ENCODE data around the gene FADS1. TPM values are rescaled to one million over a fixed set of nuclear protein-coding genes. Genes with fewer than 3 reads are reported as not detected.

FADS1 gene
- total RNA-seq, 2 donors from 2014 or later, result 3.2 to 5.1 TPM

GRCh38 chr11:61828629-61829407 lies 12.0 kb upstream of the FADS1 start:
- intact Hi-C loops (cut with DNase I, micrococcal nuclease), result no loop called here
- peak; percentile 18 for ATAC-seq
- DNase-seq, result peak in 1 of 2 donors; percentile 17

- no peak for DNase-seq
- intact Hi-C loops (cut with DNase I, micrococcal nuclease), result no loop called here
- no peak for ATAC-seq
These were observed 11.5 kb upstream of the FADS1 start for GRCh38 chr11:61828379-61828628.

- DNase-seq (peak; percentile 72 to 75), ATAC-seq (peak; percentile 70)
- intact Hi-C loops (cut with DNase I, micrococcal nuclease), result no loop called here
These were observed 11.0 kb upstream of the FADS1 start, which contains the start of gene FADS2 for GRCh38 chr11:61827571-61828378. FADS2 (plus strand) TSS chr11:61828300; CDS start chr11:61828391, 91 bp downstream.

GRCh38 chr11:61826930-61827570 lies 10.2 kb upstream of the FADS1 start:
- ATAC-seq (peak; percentile 17), DNase-seq (no peak)
- intact Hi-C loops (cut with DNase I, micrococcal nuclease), result no loop called here

GRCh38 chr11:61820174-61820573 lies 3.4 kb upstream of the FADS1 start:
- ATAC-seq, result peak; percentile 58
- DNase-seq, result no peak
- intact Hi-C loops (cut with DNase I, micrococcal nuclease), result no loop called here

- no peak for ATAC-seq
- no peak for DNase-seq
- intact Hi-C loops (cut with DNase I, micrococcal nuclease), result no loop called here
These were observed 834 bp upstream of the FADS1 start for GRCh38 chr11:61817471-61818202.

GRCh38 chr11:61815790-61816735 lies 740 bp downstream of the FADS1 start:
- ATAC-seq (peak; percentile 5), DNase-seq (peak; percentile 52 to 57)
- intact Hi-C loops (cut with DNase I, micrococcal nuclease), result no loop called here

- DNase-seq, result peak; percentile 89 to 93
- peak; percentile 82 for ATAC-seq
- intact Hi-C loops (cut with DNase I, micrococcal nuclease), result no loop called here
These were observed 1.6 kb downstream of the FADS1 start for GRCh38 chr11:61814958-61815789.

- ATAC-seq (peak; percentile 59), DNase-seq (peak; percentile 53 to 55)
- intact Hi-C loops (cut with DNase I, micrococcal nuclease), result no loop called here
These were observed 2.4 kb downstream of the FADS1 start for GRCh38 chr11:61814247-61814957.

- ATAC-seq, result no peak
- intact Hi-C loops (cut with DNase I, micrococcal nuclease), result no loop called here
- DNase-seq, result no peak
These were observed 3.9 kb downstream of the FADS1 start for GRCh38 chr11:61812736-61813411.

- ATAC-seq, result no peak
- intact Hi-C loops (cut with DNase I, micrococcal nuclease), result no loop called here
- no peak for DNase-seq
These were observed 5.0 kb downstream of the FADS1 start for GRCh38 chr11:61811831-61812230.

- DNase-seq (no peak), ATAC-seq (no peak)
- intact Hi-C loops (cut with DNase I, micrococcal nuclease), result no loop called here
These were observed 6.1 kb downstream of the FADS1 start for GRCh38 chr11:61810671-61811175.

GRCh38 chr11:61806785-61807184 lies 10.0 kb downstream of the FADS1 start:
- intact Hi-C loops (cut with DNase I, micrococcal nuclease), result loop anchor here in 1 of 2 donors (10.0 kb wide), 1 partner anchor 88 kb away; the partner anchor contains the start of gene FADS3

GRCh38 chr11:61805146-61805545 lies 11.7 kb downstream of the FADS1 start:
- intact Hi-C loops (cut with DNase I, micrococcal nuclease), result loop anchor here in 1 of 2 donors (10.0 kb wide), 1 partner anchor 90 kb away; the partner anchor contains the start of gene FADS3
- ATAC-seq, result no peak
- DNase-seq, result no peak

More at GRCh38 chr11:61806785-61807184, 10.0 kb downstream of the FADS1 start:
- ATAC-seq (no peak), DNase-seq (no peak)

- DNase-seq (no peak), ATAC-seq (no peak)
- intact Hi-C loops (cut with DNase I, micrococcal nuclease), result loop anchor here in 1 of 2 donors (10.0 kb wide), 1 partner anchor 91 kb away; the partner anchor contains the start of gene FADS3
These were observed 12.7 kb downstream of the FADS1 start for GRCh38 chr11:61803889-61804647.

Data from left colon (tissue), 2 donors.